ENCODE measurements around the gene SF3B4.

SF3B4 gene

GRCh38 chr1:149940427-149940826 lies 12.8 kb upstream of the SF3B4 start:
- TF ChIP-seq, protein P1, sequence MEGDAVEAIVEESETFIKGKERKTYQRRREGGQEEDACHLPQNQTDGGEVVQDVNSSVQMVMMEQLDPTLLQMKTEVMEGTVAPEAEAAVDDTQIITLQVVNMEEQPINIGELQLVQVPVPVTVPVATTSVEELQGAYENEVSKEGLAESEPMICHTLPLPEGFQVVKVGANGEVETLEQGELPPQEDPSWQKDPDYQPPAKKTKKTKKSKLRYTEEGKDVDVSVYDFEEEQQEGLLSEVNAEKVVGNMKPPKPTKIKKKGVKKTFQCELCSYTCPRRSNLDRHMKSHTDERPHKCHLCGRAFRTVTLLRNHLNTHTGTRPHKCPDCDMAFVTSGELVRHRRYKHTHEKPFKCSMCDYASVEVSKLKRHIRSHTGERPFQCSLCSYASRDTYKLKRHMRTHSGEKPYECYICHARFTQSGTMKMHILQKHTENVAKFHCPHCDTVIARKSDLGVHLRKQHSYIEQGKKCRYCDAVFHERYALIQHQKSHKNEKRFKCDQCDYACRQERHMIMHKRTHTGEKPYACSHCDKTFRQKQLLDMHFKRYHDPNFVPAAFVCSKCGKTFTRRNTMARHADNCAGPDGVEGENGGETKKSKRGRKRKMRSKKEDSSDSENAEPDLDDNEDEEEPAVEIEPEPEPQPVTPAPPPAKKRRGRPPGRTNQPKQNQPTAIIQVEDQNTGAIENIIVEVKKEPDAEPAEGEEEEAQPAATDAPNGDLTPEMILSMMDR (IDR thresholded peaks at IDR 0.05): no peak
- TF ChIP-seq ZFX (IDR thresholded peaks at IDR 0.05; ENCODE audit: borderline replicate concordance): no peak
- peak overlapping the region; percentile 97 for H3K27ac ChIP-seq

GRCh38 chr1:149938668-149939003 lies 11.0 kb upstream of the SF3B4 start:
- H3K27ac ChIP-seq: peak overlapping the region; percentile 97

- peak overlapping the region; percentile 97 for H3K27ac ChIP-seq
- no peak for TF ChIP-seq ZFX (IDR thresholded peaks at IDR 0.05; ENCODE audit: borderline replicate concordance)
- TF ChIP-seq, protein P1 (IDR thresholded peaks at IDR 0.05): no peak
Observed at GRCh38 chr1:149937759-149938158, 10.2 kb upstream of the SF3B4 start.

GRCh38 chr1:149936992-149937705 lies 9.5 kb upstream of the SF3B4 start:
- peak overlapping the region; percentile 97 for H3K27ac ChIP-seq
- TF ChIP-seq ZFX (IDR thresholded peaks at IDR 0.05; ENCODE audit: borderline replicate concordance): no peak
- TF ChIP-seq, protein P1 (IDR thresholded peaks at IDR 0.05): 0 out of 2 replicates have a peak, but pooled peaks have one; percentile 7

DNA sequence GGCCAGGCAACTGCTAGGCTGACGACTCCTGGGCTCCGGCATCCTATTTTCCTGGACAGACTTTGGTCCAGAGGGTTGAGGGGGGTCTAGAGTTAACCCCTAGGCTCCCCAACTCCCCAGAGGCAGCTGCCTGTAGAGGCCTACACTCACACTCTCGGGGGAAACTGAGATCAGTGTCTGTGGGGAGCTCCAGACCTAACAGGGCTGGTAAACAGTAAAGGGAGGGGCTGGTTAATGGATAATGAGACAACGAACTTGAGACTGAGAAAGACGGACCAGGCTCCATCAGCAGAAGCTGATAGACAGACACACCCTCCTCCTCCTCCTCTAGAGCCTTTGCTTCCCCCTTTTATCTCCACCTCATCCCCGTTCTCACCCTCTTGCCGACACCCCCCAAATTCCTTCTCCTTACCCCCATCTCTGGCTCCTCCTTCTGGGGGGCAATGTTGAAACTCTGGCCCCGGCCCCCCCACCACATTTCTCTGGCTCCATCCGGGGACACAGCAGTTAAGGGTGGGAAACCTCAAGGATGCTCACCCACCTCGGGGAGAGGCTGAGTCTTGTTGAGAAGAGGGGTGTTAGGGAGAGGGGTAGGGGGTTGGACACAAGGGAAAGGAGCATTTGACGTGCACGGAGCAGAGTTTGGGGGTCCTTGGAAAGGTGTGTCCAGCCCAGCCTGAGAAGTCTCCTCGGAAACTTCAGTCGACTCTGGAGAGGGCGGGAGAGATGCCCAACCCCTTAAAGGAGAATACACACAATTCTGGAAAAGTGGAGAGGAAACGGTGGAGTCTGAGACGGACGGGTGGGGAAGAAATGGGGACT lies 8.8 kb upstream of the SF3B4 start, which contains the start of gene MTMR11:
Gene MTMR11, minus strand, starts transcription at position 710 of the 822 bp plus-strand sequence. Its CDS starts 232 bp downstream, at position 478.
- peak within 1 kb of the TSS; percentile 97 for H3K27ac ChIP-seq
- TF ChIP-seq, protein P1 (IDR thresholded peaks at IDR 0.05): no peak
- TF ChIP-seq ZFX (IDR thresholded peaks at IDR 0.05; ENCODE audit: borderline replicate concordance): no peak

DNA sequence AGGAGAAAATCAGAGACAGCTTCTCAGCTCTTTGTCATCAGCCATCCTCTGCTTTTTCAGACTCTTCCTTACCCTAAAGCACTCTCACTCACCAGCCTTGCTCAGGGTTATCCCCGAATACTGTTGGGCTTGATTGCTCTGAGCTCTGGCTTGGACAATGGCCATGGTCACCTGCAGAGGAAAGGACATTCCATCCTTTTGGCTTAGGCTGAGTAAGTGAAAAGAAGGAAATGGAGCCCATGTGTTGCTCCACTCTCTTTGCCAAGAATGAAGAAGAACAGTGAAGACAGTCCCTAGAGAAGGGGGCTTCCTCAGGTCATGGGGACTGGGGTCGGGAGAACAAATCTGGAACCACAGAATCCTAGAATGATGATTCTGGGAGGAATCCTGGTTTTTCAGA lies 6.8 kb upstream of the SF3B4 start:
- TF ChIP-seq, protein P1 (IDR thresholded peaks at IDR 0.05): no peak
- no peak for TF ChIP-seq ZFX (IDR thresholded peaks at IDR 0.05; ENCODE audit: borderline replicate concordance)
- peak overlapping the region; percentile 97 for H3K27ac ChIP-seq

DNA sequence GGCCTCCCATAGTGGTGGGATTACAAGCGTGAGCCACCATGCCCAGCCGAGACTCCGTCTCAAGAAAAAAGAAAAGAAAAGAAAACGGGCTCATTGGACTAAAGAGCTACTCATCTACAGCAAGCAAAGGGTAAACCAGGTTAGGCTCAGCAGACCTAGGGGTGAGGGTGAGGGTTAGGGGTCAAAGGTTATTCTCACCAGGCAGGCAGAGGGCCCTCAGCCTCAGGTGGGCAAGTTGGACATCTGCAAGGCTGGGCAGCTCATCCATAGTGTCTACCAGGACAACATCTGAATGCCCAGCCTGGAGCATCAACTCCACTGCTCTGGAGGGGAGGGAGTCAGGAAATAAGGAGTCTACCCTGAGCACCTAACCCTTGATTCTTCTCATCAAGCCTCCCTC lies 5.6 kb upstream of the SF3B4 start:
- no peak for TF ChIP-seq ZFX (IDR thresholded peaks at IDR 0.05; ENCODE audit: borderline replicate concordance)
- TF ChIP-seq, protein P1 (IDR thresholded peaks at IDR 0.05): no peak

More for the DNA sequence above, 5.6 kb upstream of the SF3B4 start:
- H3K27ac ChIP-seq: no peak overlapping the region

Data from 22Rv1 (cell line).